Measurements from ENCODE around the gene BRIP1. TPM values are rescaled to one million over a fixed set of nuclear protein-coding genes. Genes with fewer than 3 reads are reported as not detected.
"Not testable (repeated sequence)": the region's sequence is repeated elsewhere in the genome, so short reads cannot be mapped to it uniquely, and the experiment has no call there.

Gene BRIP1
- total and polyA plus RNA-seq, 8 donors: 0.31 to 10.8 (median 0.89) TPM; not detected in 1

DNA sequence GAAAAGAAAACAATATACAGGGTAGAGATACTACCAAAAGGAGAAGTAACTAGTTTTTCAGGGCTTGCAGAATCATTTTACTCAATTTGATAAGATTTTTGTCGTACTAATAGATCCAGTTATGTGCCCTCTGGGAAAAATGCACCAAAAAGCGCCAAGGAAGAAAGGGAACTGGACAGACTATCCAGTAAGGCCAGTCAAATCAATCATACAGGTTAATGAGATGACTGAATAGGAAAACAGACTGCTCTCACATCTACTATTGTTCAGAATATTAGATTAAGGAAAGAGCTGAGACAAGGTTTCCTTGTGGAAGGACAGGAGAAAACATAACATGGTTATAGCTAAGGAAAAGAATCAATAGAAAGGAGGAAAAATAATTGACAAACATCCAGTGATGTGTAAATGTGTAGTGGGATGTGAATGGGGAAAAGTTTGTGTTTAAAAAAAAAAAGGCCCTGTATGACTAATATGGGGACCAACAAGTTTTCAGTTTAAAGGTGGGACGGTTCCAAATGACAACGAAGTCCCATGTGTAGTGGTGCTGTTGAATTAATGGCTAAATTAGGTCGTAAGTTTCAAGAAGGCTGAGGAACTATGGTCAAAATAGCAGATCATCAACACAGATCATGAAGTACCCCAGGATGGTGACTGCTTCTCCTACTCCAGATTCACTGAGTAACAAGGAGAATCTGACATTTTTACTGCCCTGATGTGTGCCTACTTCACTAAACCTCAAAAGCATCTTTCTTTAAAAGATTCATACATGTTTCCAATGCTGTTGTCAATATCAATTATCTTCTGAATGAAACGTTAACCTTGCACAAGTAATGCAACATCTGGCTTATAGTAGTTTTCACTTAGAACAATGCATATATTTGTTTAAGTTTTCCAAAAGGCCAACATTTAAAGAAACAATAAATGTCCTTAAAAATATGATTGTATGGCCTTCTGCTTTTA is 40.7 kb downstream of the BRIP1 start:
- 71 to 90% (median 80%) methylated on average over 6 of the region's 6 CpGs for WGBS, 5 donors
- Histone ChIP-seq H3K4me1 (no peaks in the 10 kb centered on the region), H3K27me3 (no peaks in the 10 kb centered on the region), H3K36me3 (peaks cover 0 to 3% (median 0%) of the 10 kb centered on the region in 4 donors), H3K27ac (no peak overlapping the region), H3K4me3 (no peak overlapping the region), H3K9me3 (peaks cover 0 to 6% (median 0%) of the 10 kb centered on the region in 4 donors)
- no peak for DNase-seq
- TF ChIP-seq POLR2AphosphoS5 (IDR thresholded peaks at IDR 0.05): no peak
- no peak for TF ChIP-seq EP300 (IDR thresholded peaks at IDR 0.05)
- TF ChIP-seq POLR2A (IDR thresholded peaks at IDR 0.05): no peak
- TF ChIP-seq, protein P1, sequence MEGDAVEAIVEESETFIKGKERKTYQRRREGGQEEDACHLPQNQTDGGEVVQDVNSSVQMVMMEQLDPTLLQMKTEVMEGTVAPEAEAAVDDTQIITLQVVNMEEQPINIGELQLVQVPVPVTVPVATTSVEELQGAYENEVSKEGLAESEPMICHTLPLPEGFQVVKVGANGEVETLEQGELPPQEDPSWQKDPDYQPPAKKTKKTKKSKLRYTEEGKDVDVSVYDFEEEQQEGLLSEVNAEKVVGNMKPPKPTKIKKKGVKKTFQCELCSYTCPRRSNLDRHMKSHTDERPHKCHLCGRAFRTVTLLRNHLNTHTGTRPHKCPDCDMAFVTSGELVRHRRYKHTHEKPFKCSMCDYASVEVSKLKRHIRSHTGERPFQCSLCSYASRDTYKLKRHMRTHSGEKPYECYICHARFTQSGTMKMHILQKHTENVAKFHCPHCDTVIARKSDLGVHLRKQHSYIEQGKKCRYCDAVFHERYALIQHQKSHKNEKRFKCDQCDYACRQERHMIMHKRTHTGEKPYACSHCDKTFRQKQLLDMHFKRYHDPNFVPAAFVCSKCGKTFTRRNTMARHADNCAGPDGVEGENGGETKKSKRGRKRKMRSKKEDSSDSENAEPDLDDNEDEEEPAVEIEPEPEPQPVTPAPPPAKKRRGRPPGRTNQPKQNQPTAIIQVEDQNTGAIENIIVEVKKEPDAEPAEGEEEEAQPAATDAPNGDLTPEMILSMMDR (IDR thresholded peaks at IDR 0.05): no peak
- intact Hi-C loops (cut with DNase I; ENCODE audit: low total_unique reads): no loop called here

DNA sequence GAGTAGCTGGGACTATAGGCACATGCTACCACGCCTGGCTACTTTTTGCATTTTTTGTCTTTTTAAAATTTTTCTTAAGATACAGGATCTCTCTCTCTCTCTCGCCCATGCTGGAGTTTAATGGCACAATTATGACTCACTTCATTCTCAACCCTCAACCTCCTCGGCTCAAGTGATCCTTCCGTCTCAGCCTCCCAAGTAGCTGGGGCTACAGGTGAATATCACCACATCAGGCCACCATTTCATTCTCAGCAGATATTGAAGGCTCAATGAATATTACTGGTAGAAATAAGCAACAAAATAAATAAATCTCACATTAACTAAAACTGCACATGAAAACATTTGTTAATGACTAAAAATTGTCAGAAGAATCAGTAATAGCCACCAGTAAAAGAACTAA is 41.7 kb downstream of the BRIP1 start:
- H3K9me3 ChIP-seq: peaks cover 0 to 6% (median 0%) of the 10 kb centered on the region in 4 donors
- peaks cover 0 to 3% (median 0%) of the 10 kb centered on the region in 4 donors for H3K36me3 ChIP-seq
- DNase-seq: no peak
- no peak overlapping the region for H3K27ac ChIP-seq
- H3K4me1 ChIP-seq: no peaks in the 10 kb centered on the region
- WGBS, 5 donors: 68 to 100% (median 97%) methylated on average over 4 of the region's 4 CpGs
- no peak overlapping the region for H3K4me3 ChIP-seq
- H3K27me3 ChIP-seq: no peaks in the 10 kb centered on the region
- intact Hi-C loops (cut with DNase I; ENCODE audit: low total_unique reads): no loop called here
- TF ChIP-seq, protein P1 (IDR thresholded peaks at IDR 0.05): no peak
- TF ChIP-seq EP300 (IDR thresholded peaks at IDR 0.05): no peak
- TF ChIP-seq POLR2AphosphoS5 (IDR thresholded peaks at IDR 0.05): no peak
- TF ChIP-seq POLR2A (IDR thresholded peaks at IDR 0.05): no peak

DNA sequence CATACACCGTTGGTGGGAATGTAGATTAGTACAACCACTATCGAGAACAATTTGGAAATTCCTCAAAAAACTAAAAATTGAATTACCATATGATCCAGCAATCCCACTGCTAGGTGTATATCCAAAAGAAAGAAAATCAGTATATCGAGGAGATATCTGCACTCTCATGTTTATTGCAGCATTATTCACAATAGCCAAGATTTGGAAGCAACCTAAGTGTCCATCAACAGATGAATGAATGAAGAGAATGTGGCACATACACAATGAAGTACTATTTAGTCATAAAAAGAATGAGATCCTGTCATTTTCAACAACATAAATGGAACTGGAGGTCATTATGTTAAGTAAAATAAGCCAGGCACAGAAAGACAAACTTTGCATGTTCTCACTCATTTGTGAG is 44.1 kb downstream of the BRIP1 start:
- H3K4me3 ChIP-seq; H3K9me3 ChIP-seq; DNase-seq; H3K36me3 ChIP-seq; H3K27ac ChIP-seq; H3K27me3 ChIP-seq; H3K4me1 ChIP-seq; intact Hi-C loops (cut with DNase I; ENCODE audit: low total_unique reads): not testable (repeated sequence)
- 91 to 96% (median 96%) methylated on average over 3 of the region's 3 CpGs for WGBS, 5 donors

DNA sequence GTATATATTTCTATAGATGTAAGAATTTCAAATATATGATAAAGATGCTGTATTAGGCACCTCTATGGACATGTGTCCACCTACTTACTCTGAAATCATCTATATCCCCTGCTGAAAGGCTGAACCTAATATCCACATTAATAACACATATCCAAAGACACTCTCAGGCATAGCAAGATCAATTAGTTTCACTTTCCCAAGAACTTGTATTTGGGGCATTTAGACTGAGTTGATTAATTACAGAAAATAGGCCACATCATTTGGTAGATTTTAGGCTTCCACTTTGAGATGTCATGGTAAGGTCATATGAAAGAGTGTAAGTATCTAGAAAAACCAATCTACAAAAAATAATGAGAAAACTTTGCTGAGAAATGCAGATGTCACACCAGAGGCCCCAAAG is 45.1 kb downstream of the BRIP1 start:
- TF ChIP-seq, protein P1 (IDR thresholded peaks at IDR 0.05): no peak
- TF ChIP-seq EP300 (IDR thresholded peaks at IDR 0.05) (no peak), POLR2A (IDR thresholded peaks at IDR 0.05) (no peak), POLR2AphosphoS5 (IDR thresholded peaks at IDR 0.05) (no peak)
- no peak for DNase-seq
- H3K36me3 ChIP-seq: peaks cover 0 to 3% (median 0%) of the 10 kb centered on the region in 4 donors
- no peak overlapping the region for H3K27ac ChIP-seq
- H3K9me3 ChIP-seq: peaks cover 0 to 6% (median 0%) of the 10 kb centered on the region in 4 donors
- H3K4me1 ChIP-seq: no peaks in the 10 kb centered on the region
- no peak overlapping the region for H3K4me3 ChIP-seq
- no peaks in the 10 kb centered on the region for H3K27me3 ChIP-seq
- intact Hi-C loops (cut with DNase I; ENCODE audit: low total_unique reads): no loop called here

DNA sequence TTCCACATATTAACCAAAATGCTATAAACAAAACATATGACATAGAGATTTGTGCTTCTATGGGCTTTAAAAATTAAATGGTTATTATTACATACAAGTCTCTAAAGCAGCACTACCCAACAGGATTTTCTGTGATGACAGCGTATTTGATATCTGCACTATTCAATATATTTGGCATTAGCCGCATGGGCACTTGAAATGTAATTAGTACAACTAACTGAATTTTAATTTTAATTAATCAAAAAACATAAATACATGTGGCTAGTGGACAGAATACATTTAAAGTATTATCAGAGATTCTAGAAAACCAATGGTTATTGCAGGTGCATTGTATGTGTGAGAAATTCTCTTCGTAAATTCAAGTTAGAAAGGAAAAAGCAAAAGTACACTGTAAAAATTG is 45.9 kb downstream of the BRIP1 start:
- no peaks in the 10 kb centered on the region for H3K4me1 ChIP-seq
- H3K4me3 ChIP-seq: no peak overlapping the region
- intact Hi-C loops (cut with DNase I; ENCODE audit: low total_unique reads): no loop called here
- no peak overlapping the region for H3K27ac ChIP-seq
- TF ChIP-seq POLR2A (IDR thresholded peaks at IDR 0.05) (no peak), POLR2AphosphoS5 (IDR thresholded peaks at IDR 0.05) (no peak), EP300 (IDR thresholded peaks at IDR 0.05) (no peak)
- TF ChIP-seq, protein P1 (IDR thresholded peaks at IDR 0.05): no peak
- WGBS, 5 donors: 96 to 99% (median 97%) methylated on average over 3 of the region's 3 CpGs
- H3K36me3 ChIP-seq: peaks cover 0 to 3% (median 0%) of the 10 kb centered on the region in 4 donors
- peaks cover 0 to 6% (median 0%) of the 10 kb centered on the region in 4 donors for H3K9me3 ChIP-seq
- no peaks in the 10 kb centered on the region for H3K27me3 ChIP-seq
- no peak for DNase-seq

Measured in stomach (tissue), 9 donors.